Measurements from ENCODE around the gene SLC10A2. TPM values are rescaled to one million over a fixed set of nuclear protein-coding genes. Genes with fewer than 3 reads are reported as not detected.

Gene SLC10A2
- total RNA-seq, 2 experiments from 2014 or later, result not detected

- no peak overlapping the region for H3K27ac Mint-ChIP-seq
- intact Hi-C loops (cut with micrococcal nuclease), result no loop called here
- DNase-seq, result no peak
- no peaks in the 10 kb centered on the region for H3K4me1 Mint-ChIP-seq (ENCODE audit: low read depth)
- CTCF ChIA-PET, result no interaction called here
- H3K27me3 Mint-ChIP-seq (ENCODE audit: low read depth), result no peaks in the 10 kb centered on the region
- H3K36me3 Mint-ChIP-seq (ENCODE audit: low read depth), result no peaks in the 10 kb centered on the region
- H3K4me3 Mint-ChIP-seq, result no peak overlapping the region
- no peaks in the 10 kb centered on the region for H3K9me3 Mint-ChIP-seq
Observed at GRCh38 chr13:103003631-103004030, 62.6 kb downstream of the SLC10A2 start.

GRCh38 chr13:103002279-103002678, 63.9 kb downstream of the SLC10A2 start:
- no peak for DNase-seq
- H3K9me3 Mint-ChIP-seq, result no peaks in the 10 kb centered on the region
- intact Hi-C loops (cut with micrococcal nuclease), result no loop called here
- CTCF ChIA-PET, result no interaction called here
- H3K36me3 Mint-ChIP-seq (ENCODE audit: low read depth), result no peaks in the 10 kb centered on the region
- no peak overlapping the region for H3K4me3 Mint-ChIP-seq
- H3K27me3 Mint-ChIP-seq (ENCODE audit: low read depth), result no peaks in the 10 kb centered on the region
- H3K27ac Mint-ChIP-seq, result no peak overlapping the region
- H3K4me1 Mint-ChIP-seq (ENCODE audit: low read depth), result no peaks in the 10 kb centered on the region

GRCh38 chr13:103000157-103000556, 66.1 kb downstream of the SLC10A2 start:
- CTCF ChIA-PET, result no interaction called here
- H3K36me3 Mint-ChIP-seq (ENCODE audit: low read depth), result no peaks in the 10 kb centered on the region
- H3K4me1 Mint-ChIP-seq (ENCODE audit: low read depth), result no peaks in the 10 kb centered on the region
- H3K4me3 Mint-ChIP-seq, result no peak overlapping the region
- H3K27me3 Mint-ChIP-seq (ENCODE audit: low read depth), result no peaks in the 10 kb centered on the region
- peaks cover 4% of the 10 kb centered on the region for H3K9me3 Mint-ChIP-seq
- intact Hi-C loops (cut with micrococcal nuclease), result no loop called here
- no peak for DNase-seq
- H3K27ac Mint-ChIP-seq, result no peak overlapping the region

GRCh38 chr13:102999499-102999898, 66.7 kb downstream of the SLC10A2 start:
- intact Hi-C loops (cut with micrococcal nuclease), result no loop called here
- Mint-ChIP-seq H3K27me3 (ENCODE audit: low read depth) (peaks cover 2% of the 10 kb centered on the region), H3K27ac (no peak overlapping the region), H3K4me3 (no peak overlapping the region), H3K4me1 (ENCODE audit: low read depth) (no peaks in the 10 kb centered on the region), H3K36me3 (ENCODE audit: low read depth) (no peaks in the 10 kb centered on the region), H3K9me3 (peaks cover 4% of the 10 kb centered on the region)
- no peak for DNase-seq
- CTCF ChIA-PET, result no interaction called here

Other genes with a start within 250 kb of the SLC10A2 start
- 10 to 100 TPM; 52.0 to 54.0 TPM for gene ERCC5, start 220.4 kb downstream of the SLC10A2 start, total RNA-seq

Measured in activated naive CD4-positive, alpha-beta T cell treated with anti-CD3 and anti-CD28 coated beads for 36 hours (primary cell).